ENCODE data around the gene NIPA2.

DNA sequence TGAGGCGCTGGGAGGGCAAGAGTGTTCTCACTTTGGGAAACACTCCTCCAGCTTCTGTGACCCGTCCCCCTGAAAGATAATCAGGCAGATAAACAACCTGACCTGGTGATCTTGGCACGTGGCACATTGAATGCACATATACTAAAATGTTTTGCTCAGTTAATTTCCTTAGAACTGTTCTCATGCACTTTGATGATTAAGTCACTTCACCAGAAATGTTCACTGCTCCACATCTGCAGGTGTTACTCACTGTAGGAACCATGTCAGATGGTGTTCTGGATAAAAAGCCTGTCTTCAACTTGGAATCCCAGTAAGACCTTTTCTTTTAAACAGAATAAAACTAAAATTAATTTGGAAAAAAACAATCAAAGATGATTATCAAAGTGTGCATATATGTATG lies 24.6 kb upstream of the NIPA2 start:
- TF ChIP-seq CTCF (IDR thresholded peaks at IDR 0.05; ENCODE audit: low read depth, low read length, poor library complexity, severe bottlenecking) = no peak
- no peak for TF ChIP-seq EZH2phosphoT487 (IDR thresholded peaks at IDR 0.05; ENCODE audit: borderline replicate concordance, low read length)

Data from DOHH2 (cell line).